ENCODE results near the gene KCNB1.

DNA sequence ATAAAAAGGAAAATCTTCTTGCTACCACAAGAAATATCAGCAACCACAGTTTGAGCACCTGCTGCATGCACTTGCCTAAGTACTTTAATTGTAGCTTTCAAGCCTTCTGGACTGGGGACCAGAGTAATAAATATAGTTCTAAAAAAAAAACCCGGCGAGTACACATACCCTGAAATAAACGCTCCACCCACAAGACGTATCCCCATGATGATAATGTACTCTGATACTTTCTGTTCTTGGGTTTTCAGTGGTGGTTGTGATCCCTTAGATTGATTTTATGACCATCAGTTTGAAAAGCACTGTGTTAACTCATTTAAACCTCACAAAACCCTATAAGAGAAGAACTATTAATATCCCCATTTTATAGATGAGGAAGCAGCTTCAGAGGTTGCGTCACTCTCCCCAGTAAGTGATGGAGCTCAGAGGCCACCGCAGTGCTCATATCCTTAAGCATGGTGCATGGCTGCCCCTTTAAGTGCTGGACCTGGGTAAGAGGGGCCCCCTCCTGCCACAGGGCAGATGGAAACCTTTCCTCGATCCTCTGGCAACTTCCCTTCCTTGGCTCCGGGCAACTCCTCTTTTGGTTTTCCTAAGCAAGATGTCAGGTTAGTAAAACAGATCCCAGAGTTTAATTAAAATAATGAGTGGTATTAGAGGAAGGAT, 67.3 kb downstream of the KCNB1 start:
- TF ChIP-seq, protein P1, sequence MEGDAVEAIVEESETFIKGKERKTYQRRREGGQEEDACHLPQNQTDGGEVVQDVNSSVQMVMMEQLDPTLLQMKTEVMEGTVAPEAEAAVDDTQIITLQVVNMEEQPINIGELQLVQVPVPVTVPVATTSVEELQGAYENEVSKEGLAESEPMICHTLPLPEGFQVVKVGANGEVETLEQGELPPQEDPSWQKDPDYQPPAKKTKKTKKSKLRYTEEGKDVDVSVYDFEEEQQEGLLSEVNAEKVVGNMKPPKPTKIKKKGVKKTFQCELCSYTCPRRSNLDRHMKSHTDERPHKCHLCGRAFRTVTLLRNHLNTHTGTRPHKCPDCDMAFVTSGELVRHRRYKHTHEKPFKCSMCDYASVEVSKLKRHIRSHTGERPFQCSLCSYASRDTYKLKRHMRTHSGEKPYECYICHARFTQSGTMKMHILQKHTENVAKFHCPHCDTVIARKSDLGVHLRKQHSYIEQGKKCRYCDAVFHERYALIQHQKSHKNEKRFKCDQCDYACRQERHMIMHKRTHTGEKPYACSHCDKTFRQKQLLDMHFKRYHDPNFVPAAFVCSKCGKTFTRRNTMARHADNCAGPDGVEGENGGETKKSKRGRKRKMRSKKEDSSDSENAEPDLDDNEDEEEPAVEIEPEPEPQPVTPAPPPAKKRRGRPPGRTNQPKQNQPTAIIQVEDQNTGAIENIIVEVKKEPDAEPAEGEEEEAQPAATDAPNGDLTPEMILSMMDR (IDR thresholded peaks at IDR 0.05) = no peak
- no peak for TF ChIP-seq EP300 (IDR thresholded peaks at IDR 0.05)

Data from stomach (tissue), 4 donors.